Putamen (tissue), 1 donor: ENCODE data around the gene PRCC.
A peak's percentile ranks its signal among the peaks of the same experiment; 100 is the strongest.

Experiments used
- DNase-seq: peaks from one replicate; pipeline ENCODE4 v3.0.0-alpha.2; 2016; ENCODE audit warnings: low spot score

PRCC gene

GRCh38 chr1:156797212-156797871, 30.0 kb downstream of the PRCC start:
- DNase-seq, result peak; percentile 39

GRCh38 chr1:156801409-156802121, 34.2 kb downstream of the PRCC start:
- DNase-seq, result no peak

- no peak for DNase-seq
These were observed 35.1 kb downstream of the PRCC start for GRCh38 chr1:156802421-156802935.

DNA sequence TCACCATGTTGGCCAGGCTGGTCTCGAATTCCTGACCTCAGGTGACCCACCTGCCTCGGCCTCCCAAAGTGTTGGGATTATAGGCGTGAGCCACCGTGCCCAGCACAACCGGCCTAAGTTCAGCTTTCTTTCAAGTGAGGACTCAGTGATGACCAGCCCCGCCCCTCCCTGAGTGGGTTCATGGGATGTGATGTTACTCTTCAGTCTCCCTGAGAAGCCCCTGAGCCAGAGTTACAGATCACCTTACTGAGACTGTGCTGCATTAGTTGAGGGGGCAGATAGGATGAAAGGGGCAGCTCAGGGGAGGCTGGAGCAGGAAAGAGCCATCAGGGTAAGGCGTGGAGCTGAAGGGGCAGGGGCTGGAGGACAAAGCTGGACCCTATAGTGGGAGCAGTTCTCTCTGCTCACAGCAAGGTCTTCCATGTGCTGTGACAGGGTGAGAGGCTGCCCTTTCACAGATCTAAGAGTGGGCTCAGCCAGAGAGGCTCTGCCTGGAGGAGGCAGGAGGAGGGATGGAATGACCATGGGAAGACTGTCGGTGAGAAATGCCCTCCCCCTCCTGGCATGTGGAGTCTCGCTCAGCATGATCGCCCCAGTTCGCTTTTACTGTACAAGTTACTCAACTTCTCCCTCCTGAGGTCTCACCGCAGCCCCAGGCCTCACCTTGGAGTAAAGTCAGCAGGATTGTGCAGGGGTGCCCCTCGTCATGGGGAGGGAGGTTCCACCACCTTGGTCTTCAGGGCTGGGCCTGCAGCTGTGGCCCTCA, 35.9 kb downstream of the PRCC start:
- DNase-seq, result no peak

GRCh38 chr1:156804026-156804425, 36.7 kb downstream of the PRCC start:
- DNase-seq, result no peak

GRCh38 chr1:156804572-156805243, 37.4 kb downstream of the PRCC start:
- peak; percentile 34 for DNase-seq

- no peak for DNase-seq
These were observed 38.6 kb downstream of the PRCC start for GRCh38 chr1:156805766-156806511.

DNA sequence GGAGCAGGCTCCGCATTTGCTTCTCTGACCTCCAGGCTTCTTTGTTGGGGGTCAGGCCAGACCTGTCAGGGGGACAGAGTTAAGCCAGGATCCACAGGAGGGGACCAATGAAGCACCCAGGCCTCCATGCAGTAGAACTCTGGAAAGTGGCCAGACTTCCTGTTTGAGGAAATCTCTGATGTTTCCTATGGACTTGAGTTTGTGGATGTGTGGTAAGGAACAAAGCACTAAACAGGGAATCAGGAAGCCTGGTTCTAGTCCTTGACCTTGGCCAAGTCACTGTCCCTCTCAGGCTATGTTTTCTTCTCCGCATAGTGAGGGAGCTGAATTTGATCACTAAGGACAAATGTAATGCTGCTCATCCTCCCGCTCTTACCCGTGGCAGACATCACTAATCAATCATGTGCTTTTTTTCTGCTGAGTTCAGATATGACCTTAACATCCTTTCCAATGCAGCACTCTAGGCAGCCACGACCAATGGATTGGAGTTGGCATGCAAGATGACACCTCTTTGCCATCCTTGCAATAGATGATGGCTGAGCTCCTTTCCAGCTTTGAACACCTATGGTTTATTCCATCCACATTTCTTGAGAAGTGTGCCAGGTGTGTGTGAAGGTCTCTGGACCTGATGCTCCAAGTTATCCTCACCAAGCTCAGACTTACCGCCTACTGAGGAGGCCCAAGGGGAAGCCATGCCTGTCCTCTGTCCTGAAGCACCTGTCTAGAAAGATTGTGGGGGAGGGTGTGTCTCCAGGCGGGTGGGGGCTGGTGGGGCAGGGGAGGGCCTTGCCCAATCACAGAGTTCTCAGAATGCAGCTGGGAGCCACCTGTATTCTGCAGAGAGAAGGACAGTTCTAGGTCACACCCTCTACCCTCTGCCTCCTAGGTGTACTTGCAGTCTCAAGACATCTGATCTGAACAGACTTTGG, 39.4 kb downstream of the PRCC start:
- DNase-seq, result no peak

GRCh38 chr1:156807627-156808026, 40.3 kb downstream of the PRCC start:
- DNase-seq, result no peak

DNA sequence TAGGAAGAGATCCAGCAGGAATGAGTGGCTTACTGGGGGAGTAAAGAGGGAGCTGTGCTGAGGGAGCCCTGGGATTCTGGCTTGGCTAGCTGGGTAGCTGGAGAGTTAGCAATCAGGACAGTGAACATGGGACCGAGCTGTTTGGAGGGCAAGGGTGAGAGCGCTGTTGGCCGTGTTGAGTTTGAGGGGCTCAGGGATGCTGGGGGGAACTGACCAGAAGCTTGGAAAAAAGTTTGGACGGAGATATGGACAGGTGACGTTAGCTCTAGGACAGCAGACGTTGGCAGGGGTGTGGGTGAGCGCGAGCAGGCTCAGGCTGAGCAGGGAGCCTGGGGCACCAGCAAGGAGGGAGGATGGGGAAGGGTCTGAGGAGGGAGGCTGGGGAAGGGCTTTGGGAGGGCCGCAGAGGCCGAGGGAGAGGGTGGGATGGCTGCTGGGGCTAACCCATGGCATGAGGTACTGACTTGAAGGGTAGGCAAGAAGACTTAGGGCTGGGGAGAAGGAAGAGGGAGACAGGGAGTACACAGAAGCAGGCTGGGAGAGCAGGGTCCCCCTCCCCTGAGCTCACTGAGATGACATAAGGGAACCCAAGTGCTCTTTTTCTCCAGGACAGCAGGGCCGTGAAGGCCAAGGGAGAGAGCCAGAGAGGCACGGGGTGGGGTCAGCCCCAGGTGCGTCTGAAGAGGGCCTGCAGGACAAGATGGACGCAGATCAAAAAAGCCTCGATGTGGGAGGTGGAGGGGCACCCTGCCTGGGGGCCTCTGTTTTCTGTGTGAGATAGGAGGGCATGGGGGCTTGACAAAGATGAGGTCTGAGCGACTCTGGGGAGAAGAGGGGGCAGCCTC, 41.1 kb downstream of the PRCC start:
- DNase-seq, result no peak

DNA sequence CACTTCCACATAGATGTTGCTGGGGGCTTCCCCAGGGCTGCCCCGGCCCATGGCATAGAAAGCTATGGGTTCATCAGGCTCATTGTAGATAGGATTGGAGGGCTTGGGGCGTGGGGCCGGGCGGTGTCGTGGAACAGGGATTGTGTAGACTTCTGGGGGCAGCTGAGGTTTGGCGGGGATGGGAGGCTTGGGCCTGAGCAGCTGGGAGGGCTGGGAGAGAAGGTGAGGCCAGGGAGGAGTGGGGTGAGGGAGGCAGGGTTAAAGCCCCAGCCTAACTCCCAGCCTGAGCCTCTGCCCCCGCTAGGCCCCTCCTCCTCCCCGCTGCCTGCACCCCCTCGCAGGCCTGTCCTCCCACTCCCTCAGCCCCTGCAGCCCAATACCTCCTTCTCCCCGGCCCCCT, 41.9 kb downstream of the PRCC start:
- no peak for DNase-seq

DNA sequence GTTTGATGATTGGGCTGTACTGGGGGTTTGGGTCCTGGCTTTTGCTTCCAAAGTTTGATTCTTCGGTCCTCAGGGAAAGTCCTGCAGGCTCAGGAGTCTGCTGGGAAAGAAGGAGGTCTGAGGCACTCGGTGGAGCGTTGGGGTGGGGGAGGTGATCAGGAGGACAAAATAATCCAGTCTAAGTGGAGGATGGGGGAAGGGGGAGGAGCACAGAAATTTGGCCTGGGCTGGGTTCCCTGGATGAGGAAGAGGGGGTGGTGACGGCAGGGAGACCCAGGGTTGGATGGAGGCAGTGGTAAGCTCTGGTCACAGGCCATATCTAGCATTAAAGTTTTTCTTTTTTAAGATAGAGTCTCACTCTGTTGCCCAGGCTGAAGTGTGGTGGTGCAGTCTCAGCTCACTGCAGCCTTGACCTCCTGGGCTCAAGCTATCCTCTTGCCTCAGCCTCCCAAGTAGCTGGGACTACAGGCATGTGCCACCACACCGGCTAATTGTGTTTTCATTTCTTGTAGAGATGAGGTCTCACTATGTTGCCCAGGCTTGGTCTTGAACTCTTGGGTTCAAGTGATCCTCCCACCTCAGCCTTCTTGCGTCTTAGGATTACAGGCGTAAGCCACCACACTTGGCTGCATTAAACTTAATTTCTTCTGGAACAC, 42.5 kb downstream of the PRCC start:
- no peak for DNase-seq

GRCh38 chr1:156811168-156811567, 43.8 kb downstream of the PRCC start:
- no peak for DNase-seq

GRCh38 chr1:156812293-156812990, 45.1 kb downstream of the PRCC start:
- DNase-seq, result no peak

GRCh38 chr1:156813298-156813697, 46.0 kb downstream of the PRCC start:
- DNase-seq, result no peak

DNA sequence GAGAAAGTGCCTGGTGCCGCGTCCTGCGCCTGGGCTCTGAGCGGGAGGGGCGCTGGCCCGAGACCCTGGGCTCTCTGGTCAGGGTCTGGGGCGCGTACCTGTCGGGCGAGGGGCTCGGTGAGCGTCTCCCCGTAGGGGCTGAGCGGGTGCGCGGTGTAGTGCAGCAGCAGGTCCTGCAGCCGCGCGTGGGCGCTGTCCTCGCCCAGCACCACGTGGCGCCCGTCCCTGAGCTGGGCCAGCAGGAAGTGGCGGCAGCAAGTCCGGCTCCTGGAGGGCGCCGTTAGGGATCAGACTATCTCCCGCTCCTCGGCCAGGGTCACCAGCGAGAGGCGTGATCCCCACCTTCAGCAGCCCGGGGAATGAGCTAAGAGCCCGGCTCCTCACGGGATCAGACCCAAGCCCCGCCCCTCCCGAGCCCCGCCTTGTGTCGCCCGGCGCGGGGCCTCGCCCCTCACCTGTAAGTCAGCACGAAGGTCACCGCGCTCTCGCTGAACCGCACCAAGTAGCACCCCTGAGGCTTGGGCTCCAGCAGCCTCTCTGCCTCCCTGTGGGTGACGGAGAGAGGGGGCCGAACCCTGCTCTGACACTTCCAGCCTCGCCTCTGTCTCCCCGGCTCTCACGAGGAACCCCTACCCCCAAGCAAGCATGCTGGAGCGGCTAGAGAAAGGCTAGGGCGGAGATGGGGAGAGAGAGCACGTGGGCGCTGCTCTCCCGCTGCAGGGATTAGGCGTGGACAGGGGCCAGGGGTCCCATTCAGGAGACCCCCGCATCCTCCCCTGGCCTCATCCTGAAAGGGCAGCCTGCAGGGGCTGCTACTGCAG, 46.6 kb downstream of the PRCC start:
- no peak for DNase-seq

DNA sequence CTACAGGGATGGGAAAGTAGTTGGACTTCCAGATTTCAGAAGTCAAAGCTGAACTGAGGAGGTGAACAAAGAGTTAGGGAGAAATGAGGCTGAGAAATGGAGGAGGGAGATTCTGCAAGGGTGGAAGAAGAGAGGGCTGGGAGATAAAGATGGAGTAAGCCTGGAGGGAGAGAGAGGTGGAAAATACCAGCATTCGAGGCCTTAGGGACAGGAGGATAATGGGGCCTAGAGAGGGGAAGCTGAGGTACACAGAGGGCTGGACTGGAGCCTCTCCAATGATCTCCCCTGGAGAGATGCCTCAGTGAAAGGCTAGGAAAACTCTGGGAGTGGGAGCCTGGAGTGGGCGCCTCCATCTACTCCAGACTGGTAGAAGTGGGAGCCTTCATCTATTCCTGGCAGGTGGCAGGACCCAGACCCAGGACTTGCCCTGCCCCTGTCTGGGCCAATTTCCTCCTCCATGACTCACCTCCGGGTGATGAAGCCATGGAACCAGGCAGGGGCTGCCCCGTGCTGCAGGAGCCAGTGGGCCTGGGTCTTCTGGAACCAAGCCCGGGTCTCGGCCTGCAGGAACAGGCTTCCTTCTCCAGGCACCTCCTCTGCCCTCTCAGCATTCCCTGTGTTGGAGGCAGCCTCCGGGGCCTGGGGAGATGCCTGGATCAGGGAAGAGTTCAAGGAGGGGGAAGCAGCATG, 47.4 kb downstream of the PRCC start:
- no peak for DNase-seq
